HG02970 (cell line): ENCODE measurements around the gene VPS72.
"Not testable (repeated sequence)": the region's sequence is repeated elsewhere in the genome, so short reads cannot be mapped to it uniquely, and the experiment has no call there.

ENCODE experiments used
- ATAC-seq: cut with Tn5 transposase; IDR thresholded peaks from one replicate; pipeline ENCODE4 v1.9.1; 2021; ENCODE audit warnings: mild to moderate bottlenecking, moderate library complexity, moderate number of reproducible peaks; ENCODE audit not compliant: unreplicated experiment, low FRiP score

VPS72 gene

GRCh38 chr1:151189637-151190445, at the start of gene VPS72:
Gene VPS72 (minus strand): TSS chr1:151190197. CDS start chr1:151190121, 76 bp downstream.
- peak; percentile 80 for ATAC-seq

- ATAC-seq, result no peak
Measured at GRCh38 chr1:151238467-151238739, 48.4 kb upstream of the VPS72 start.

- no peak for ATAC-seq
Measured at GRCh38 chr1:151237678-151238466, 47.9 kb upstream of the VPS72 start.

GRCh38 chr1:151235235-151235634, 45.2 kb upstream of the VPS72 start:
- ATAC-seq, result no peak

- no peak for ATAC-seq
Measured at GRCh38 chr1:151222130-151222529, 32.1 kb upstream of the VPS72 start.

- ATAC-seq, result no peak
Measured at GRCh38 chr1:151221616-151222015, 31.6 kb upstream of the VPS72 start.

GRCh38 chr1:151213560-151213959, 23.6 kb upstream of the VPS72 start:
- ATAC-seq, result no peak

- ATAC-seq, result no peak
Measured at GRCh38 chr1:151211972-151212705, 22.1 kb upstream of the VPS72 start.

- no peak for ATAC-seq
Measured at GRCh38 chr1:151210830-151211229, 20.8 kb upstream of the VPS72 start.

GRCh38 chr1:151205381-151205965, 15.5 kb upstream of the VPS72 start:
- ATAC-seq, result not testable (repeated sequence)

GRCh38 chr1:151199873-151200581, 10.0 kb upstream of the VPS72 start:
- ATAC-seq, result no peak

GRCh38 chr1:151198254-151199127, 8.5 kb upstream of the VPS72 start, which contains the start of gene PIP5K1A:
Gene PIP5K1A (plus strand): TSS chr1:151198552. CDS start chr1:151198997, 445 bp downstream.
- peak; percentile 87 for ATAC-seq

- no peak for ATAC-seq
Measured at GRCh38 chr1:151197863-151198253, 7.9 kb upstream of the VPS72 start.

- ATAC-seq, result no peak
Measured at GRCh38 chr1:151196292-151196800, 6.3 kb upstream of the VPS72 start.

- ATAC-seq, result not testable (repeated sequence)
Measured at GRCh38 chr1:151194894-151195594, 5.0 kb upstream of the VPS72 start.

GRCh38 chr1:151193856-151194255, 3.9 kb upstream of the VPS72 start:
- no peak for ATAC-seq

GRCh38 chr1:151193304-151193703, 3.3 kb upstream of the VPS72 start:
- no peak for ATAC-seq

- no peak for ATAC-seq
Measured at GRCh38 chr1:151192047-151192446, 2.0 kb upstream of the VPS72 start.
